ENCODE results near the gene CCL25. TPM values are rescaled to one million over a fixed set of nuclear protein-coding genes. Genes with fewer than 3 reads are reported as not detected.

Gene CCL25
- total and polyA plus RNA-seq, 9 of the 15 experiments (the other 6 are each of a cell fraction or from before 2014, with no cell fraction given) = 0.15 TPM; not detected in 8

- TF ChIP-seq, protein P1, sequence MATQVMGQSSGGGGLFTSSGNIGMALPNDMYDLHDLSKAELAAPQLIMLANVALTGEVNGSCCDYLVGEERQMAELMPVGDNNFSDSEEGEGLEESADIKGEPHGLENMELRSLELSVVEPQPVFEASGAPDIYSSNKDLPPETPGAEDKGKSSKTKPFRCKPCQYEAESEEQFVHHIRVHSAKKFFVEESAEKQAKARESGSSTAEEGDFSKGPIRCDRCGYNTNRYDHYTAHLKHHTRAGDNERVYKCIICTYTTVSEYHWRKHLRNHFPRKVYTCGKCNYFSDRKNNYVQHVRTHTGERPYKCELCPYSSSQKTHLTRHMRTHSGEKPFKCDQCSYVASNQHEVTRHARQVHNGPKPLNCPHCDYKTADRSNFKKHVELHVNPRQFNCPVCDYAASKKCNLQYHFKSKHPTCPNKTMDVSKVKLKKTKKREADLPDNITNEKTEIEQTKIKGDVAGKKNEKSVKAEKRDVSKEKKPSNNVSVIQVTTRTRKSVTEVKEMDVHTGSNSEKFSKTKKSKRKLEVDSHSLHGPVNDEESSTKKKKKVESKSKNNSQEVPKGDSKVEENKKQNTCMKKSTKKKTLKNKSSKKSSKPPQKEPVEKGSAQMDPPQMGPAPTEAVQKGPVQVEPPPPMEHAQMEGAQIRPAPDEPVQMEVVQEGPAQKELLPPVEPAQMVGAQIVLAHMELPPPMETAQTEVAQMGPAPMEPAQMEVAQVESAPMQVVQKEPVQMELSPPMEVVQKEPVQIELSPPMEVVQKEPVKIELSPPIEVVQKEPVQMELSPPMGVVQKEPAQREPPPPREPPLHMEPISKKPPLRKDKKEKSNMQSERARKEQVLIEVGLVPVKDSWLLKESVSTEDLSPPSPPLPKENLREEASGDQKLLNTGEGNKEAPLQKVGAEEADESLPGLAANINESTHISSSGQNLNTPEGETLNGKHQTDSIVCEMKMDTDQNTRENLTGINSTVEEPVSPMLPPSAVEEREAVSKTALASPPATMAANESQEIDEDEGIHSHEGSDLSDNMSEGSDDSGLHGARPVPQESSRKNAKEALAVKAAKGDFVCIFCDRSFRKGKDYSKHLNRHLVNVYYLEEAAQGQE (IDR thresholded peaks at IDR 0.05; ENCODE audit: borderline replicate concordance) = peak; percentile 93
- TF ChIP-seq, protein P1 (CRISPR knock-in tag; IDR thresholded peaks at IDR 0.05; ENCODE audit: low read depth) = no peak
- no peak for TF ChIP-seq XRCC4 (IDR thresholded peaks at IDR 0.05; ENCODE audit: extremely low read depth, insufficient read depth, insufficient read length)
- no peak for TF ChIP-seq CEBPG (CRISPR knock-in tag; IDR thresholded peaks at IDR 0.05)
- TF ChIP-seq CEBPG (tag; conservative IDR thresholded peaks at IDR 0.05 in 1 of 2, IDR thresholded peaks at IDR 0.05 in 1 of 2) = no peak
- TF ChIP-seq PPARD (CRISPR knock-in tag; IDR thresholded peaks at IDR 0.05) = no peak
- no peak for TF ChIP-seq RUNX1 (IDR thresholded peaks at IDR 0.05; ENCODE audit: low read depth)
- no peak for TF ChIP-seq SAP30 (IDR thresholded peaks at IDR 0.05; ENCODE audit: borderline replicate concordance, insufficient read depth, low read depth, low read length, poor library complexity, severe bottlenecking)
- no peak for TF ChIP-seq ZNF586 (CRISPR knock-in tag; conservative IDR thresholded peaks at IDR 0.05)
- no peak for TF ChIP-seq FOXJ3 (CRISPR knock-in tag; IDR thresholded peaks at IDR 0.05)
- no peak for TF ChIP-seq ZNF174 (CRISPR knock-in tag; IDR thresholded peaks at IDR 0.05)
- TF ChIP-seq, protein P2, sequence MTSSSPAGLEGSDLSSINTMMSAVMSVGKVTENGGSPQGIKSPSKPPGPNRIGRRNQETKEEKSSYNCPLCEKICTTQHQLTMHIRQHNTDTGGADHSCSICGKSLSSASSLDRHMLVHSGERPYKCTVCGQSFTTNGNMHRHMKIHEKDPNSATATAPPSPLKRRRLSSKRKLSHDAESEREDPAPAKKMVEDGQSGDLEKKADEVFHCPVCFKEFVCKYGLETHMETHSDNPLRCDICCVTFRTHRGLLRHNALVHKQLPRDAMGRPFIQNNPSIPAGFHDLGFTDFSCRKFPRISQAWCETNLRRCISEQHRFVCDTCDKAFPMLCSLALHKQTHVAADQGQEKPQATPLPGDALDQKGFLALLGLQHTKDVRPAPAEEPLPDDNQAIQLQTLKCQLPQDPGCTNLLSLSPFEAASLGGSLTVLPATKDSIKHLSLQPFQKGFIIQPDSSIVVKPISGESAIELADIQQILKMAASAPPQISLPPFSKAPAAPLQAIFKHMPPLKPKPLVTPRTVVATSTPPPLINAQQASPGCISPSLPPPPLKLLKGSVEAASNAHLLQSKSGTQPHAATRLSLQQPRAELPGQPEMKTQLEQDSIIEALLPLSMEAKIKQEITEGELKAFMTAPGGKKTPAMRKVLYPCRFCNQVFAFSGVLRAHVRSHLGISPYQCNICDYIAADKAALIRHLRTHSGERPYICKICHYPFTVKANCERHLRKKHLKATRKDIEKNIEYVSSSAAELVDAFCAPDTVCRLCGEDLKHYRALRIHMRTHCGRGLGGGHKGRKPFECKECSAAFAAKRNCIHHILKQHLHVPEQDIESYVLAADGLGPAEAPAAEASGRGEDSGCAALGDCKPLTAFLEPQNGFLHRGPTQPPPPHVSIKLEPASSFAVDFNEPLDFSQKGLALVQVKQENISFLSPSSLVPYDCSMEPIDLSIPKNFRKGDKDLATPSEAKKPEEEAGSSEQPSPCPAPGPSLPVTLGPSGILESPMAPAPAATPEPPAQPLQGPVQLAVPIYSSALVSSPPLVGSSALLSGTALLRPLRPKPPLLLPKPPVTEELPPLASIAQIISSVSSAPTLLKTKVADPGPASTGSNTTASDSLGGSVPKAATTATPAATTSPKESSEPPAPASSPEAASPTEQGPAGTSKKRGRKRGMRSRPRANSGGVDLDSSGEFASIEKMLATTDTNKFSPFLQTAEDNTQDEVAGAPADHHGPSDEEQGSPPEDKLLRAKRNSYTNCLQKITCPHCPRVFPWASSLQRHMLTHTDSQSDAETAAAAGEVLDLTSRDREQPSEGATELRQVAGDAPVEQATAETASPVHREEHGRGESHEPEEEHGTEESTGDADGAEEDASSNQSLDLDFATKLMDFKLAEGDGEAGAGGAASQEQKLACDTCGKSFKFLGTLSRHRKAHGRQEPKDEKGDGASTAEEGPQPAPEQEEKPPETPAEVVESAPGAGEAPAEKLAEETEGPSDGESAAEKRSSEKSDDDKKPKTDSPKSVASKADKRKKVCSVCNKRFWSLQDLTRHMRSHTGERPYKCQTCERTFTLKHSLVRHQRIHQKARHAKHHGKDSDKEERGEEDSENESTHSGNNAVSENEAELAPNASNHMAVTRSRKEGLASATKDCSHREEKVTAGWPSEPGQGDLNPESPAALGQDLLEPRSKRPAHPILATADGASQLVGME (CRISPR knock-in tag; IDR thresholded peaks at IDR 0.05) = no peak
These were observed 34.8 kb upstream of the CCL25 start (continued) for GRCh38 chr19:8017808-8018207.
